Mesothelial cell of epicardium (in vitro differentiated cells): ENCODE results near the gene RPRD1B. TPM values are rescaled to one million over a fixed set of nuclear protein-coding genes. Genes with fewer than 3 reads are reported as not detected.

ENCODE experiments used
- DNase-seq, 2 experiments: peaks; one replicate each; pipeline ENCODE4 v3.0.0; 2021; ENCODE audit warnings: low spot score in 2 of 2; ENCODE audit not compliant: unreplicated experiment in 2 of 2
- H3K27ac Mint-ChIP-seq: 2 replicates; pipeline ENCODE4 v1.8.0; 2021; ENCODE audit warnings: mixed read lengths
- H3K27me3 Mint-ChIP-seq: 2 replicates; pipeline ENCODE4 v1.8.0; 2021; ENCODE audit warnings: low read depth, mixed read lengths
- H3K36me3 Mint-ChIP-seq: 2 replicates; pipeline ENCODE4 v1.8.0; 2021; ENCODE audit warnings: mixed read lengths
- H3K4me1 Mint-ChIP-seq: 2 replicates; pipeline ENCODE4 v1.8.0; 2021; ENCODE audit warnings: mixed read lengths
- H3K4me3 Mint-ChIP-seq: 2 replicates; pipeline ENCODE4 v1.8.0; 2021; ENCODE audit warnings: mild to moderate bottlenecking, moderate library complexity, mixed read lengths
- H3K9me3 Mint-ChIP-seq: 2 replicates; pipeline ENCODE4 v1.8.0; 2021; ENCODE audit warnings: mixed read lengths
- CTCF ChIP-seq: fragments of 200-600 bp; sonication (generic); IDR thresholded peaks from one replicate; pipeline ENCODE4 v1.5.0; 2021; ENCODE audit warnings: antibody characterized with exemption; ENCODE audit not compliant: unreplicated experiment
- total RNA-seq: library from RNA; stranded (reverse); gene quantifications from 3 replicates; pipeline ENCODE4 v1.2.1, GENCODE V29; 2021

Gene RPRD1B
- total RNA-seq, 1 donor from 2014 or later, result 48.4 TPM

GRCh38 chr20:38012332-38012731 is 21.2 kb upstream of the RPRD1B start:
- no peak overlapping the region for H3K4me3 Mint-ChIP-seq
- no peak overlapping the region for H3K27ac Mint-ChIP-seq
- TF ChIP-seq CTCF, result no peak

GRCh38 chr20:38013887-38014286 is 19.7 kb upstream of the RPRD1B start:
- H3K4me3 Mint-ChIP-seq, result no peak overlapping the region
- peaks cover 68% of the 10 kb centered on the region for H3K36me3 Mint-ChIP-seq
- no peak overlapping the region for H3K27ac Mint-ChIP-seq

More at GRCh38 chr20:38012332-38012731, 21.2 kb upstream of the RPRD1B start:
- H3K36me3 Mint-ChIP-seq, result peaks cover 63% of the 10 kb centered on the region
- peaks cover 17% of the 10 kb centered on the region for H3K9me3 Mint-ChIP-seq
- no peak for DNase-seq
- no peaks in the 10 kb centered on the region for H3K4me1 Mint-ChIP-seq
- no peaks in the 10 kb centered on the region for H3K27me3 Mint-ChIP-seq

GRCh38 chr20:38017959-38018358 is 15.6 kb upstream of the RPRD1B start:
- TF ChIP-seq CTCF, result no peak
- DNase-seq, result no peak
- no peaks in the 10 kb centered on the region for H3K27me3 Mint-ChIP-seq
- H3K4me1 Mint-ChIP-seq, result no peaks in the 10 kb centered on the region
- peaks cover 63% of the 10 kb centered on the region for H3K36me3 Mint-ChIP-seq
- H3K4me3 Mint-ChIP-seq, result no peak overlapping the region
- no peak overlapping the region for H3K27ac Mint-ChIP-seq
- H3K9me3 Mint-ChIP-seq, result peaks cover 37% of the 10 kb centered on the region

More at GRCh38 chr20:38013887-38014286, 19.7 kb upstream of the RPRD1B start:
- H3K4me1 Mint-ChIP-seq, result no peaks in the 10 kb centered on the region
- TF ChIP-seq CTCF, result no peak
- H3K9me3 Mint-ChIP-seq, result peaks cover 28% of the 10 kb centered on the region
- no peak for DNase-seq
- H3K27me3 Mint-ChIP-seq, result no peaks in the 10 kb centered on the region

- Mint-ChIP-seq H3K4me1 (no peaks in the 10 kb centered on the region), H3K36me3 (peaks cover 58% of the 10 kb centered on the region), H3K9me3 (peaks cover 37% of the 10 kb centered on the region), H3K27me3 (no peaks in the 10 kb centered on the region), H3K4me3 (no peak overlapping the region), H3K27ac (no peak overlapping the region)
- DNase-seq, result no peak
- no peak for TF ChIP-seq CTCF
Measured at GRCh38 chr20:38018385-38018784, 15.2 kb upstream of the RPRD1B start.

- no peak for DNase-seq
- H3K4me1 Mint-ChIP-seq, result no peaks in the 10 kb centered on the region
- peaks cover 35% of the 10 kb centered on the region for H3K36me3 Mint-ChIP-seq
Measured at GRCh38 chr20:38021087-38021772, 12.3 kb upstream of the RPRD1B start.

More at GRCh38 chr20:38021087-38021772, 12.3 kb upstream of the RPRD1B start:
- H3K27me3 Mint-ChIP-seq, result no peaks in the 10 kb centered on the region
- H3K4me3 Mint-ChIP-seq, result no peak overlapping the region
- no peak for TF ChIP-seq CTCF
- no peak overlapping the region for H3K27ac Mint-ChIP-seq
- H3K9me3 Mint-ChIP-seq, result peaks cover 31% of the 10 kb centered on the region
